Mesenchymal stem cell (in vitro differentiated cells and primary cell): ENCODE measurements around the gene SOCS3.

Source experiments
- DNase-seq: peaks from one replicate; pipeline ENCODE4 v3.0.0-alpha.2; 2013
- H2AFZ ChIP-seq: one replicate; pipeline ENCODE4 v1.6.1; 2013; ENCODE audit warnings: low read depth, mild to moderate bottlenecking, control low read depth, inconsistent platforms, low read length, moderate library complexity
- H2AK5ac ChIP-seq: 2 replicates; pipeline ENCODE4 v1.6.1; 2013; ENCODE audit warnings: low read length, moderate library complexity, mild to moderate bottlenecking, inconsistent platforms; ENCODE audit not compliant: severe bottlenecking
- H2BK120ac ChIP-seq: one replicate; pipeline ENCODE4 v1.6.1; 2013; ENCODE audit warnings: low read depth, mild to moderate bottlenecking, inconsistent platforms, low read length, moderate library complexity
- H2BK12ac ChIP-seq, 2 experiments: one replicate each; pipeline ENCODE4 v1.6.1; 2013; ENCODE audit warnings: inconsistent platforms in 2 of 2, low read length in 2 of 2, mild to moderate bottlenecking in 2 of 2, moderate library complexity in 2 of 2, control low read depth in 1 of 2
- H2BK15ac ChIP-seq: one replicate; pipeline ENCODE4 v1.6.1; 2013; ENCODE audit warnings: mild to moderate bottlenecking, low read depth, inconsistent platforms; ENCODE audit not compliant: poor library complexity, severe bottlenecking
- H2BK5ac ChIP-seq: 2 replicates; pipeline ENCODE4 v1.6.1; 2013; ENCODE audit warnings: low read depth, mild to moderate bottlenecking, low read length, control low read depth, inconsistent platforms; ENCODE audit not compliant: poor library complexity, severe bottlenecking
- H3K14ac ChIP-seq, 2 experiments: one replicate each; pipeline ENCODE4 v1.6.1; 2013; ENCODE audit warnings: inconsistent platforms in 2 of 2, low read length in 2 of 2, control low read depth in 1 of 2, mild to moderate bottlenecking in 1 of 2, moderate library complexity in 1 of 2
- H3K18ac ChIP-seq, 2 experiments: one replicate each; pipeline ENCODE4 v1.6.1; 2013; ENCODE audit warnings: inconsistent platforms in 2 of 2, low read length in 2 of 2, control low read depth in 1 of 2, low read depth in 1 of 2, mild to moderate bottlenecking in 1 of 2
- H3K23ac ChIP-seq, 2 experiments: one replicate each; pipeline ENCODE4 v1.6.1; 2013; ENCODE audit warnings: inconsistent platforms in 2 of 2, low read length in 2 of 2, mild to moderate bottlenecking in 2 of 2, moderate library complexity in 2 of 2, control low read depth in 1 of 2
- H3K27ac ChIP-seq: 2 replicates; pipeline ENCODE4 v1.5.1; 2013; ENCODE audit warnings: mild to moderate bottlenecking, moderate library complexity, low read length, control low read depth, inconsistent platforms; ENCODE audit not compliant: poor library complexity, severe bottlenecking
- H3K27me3 ChIP-seq, 2 experiments: 2 replicates each; pipeline versions ENCODE4 v1.6.1 to v1.7.0; 2013; ENCODE audit warnings: low read length in 2 of 2, mild to moderate bottlenecking in 2 of 2, moderate library complexity in 2 of 2, control low read depth in 1 of 2, inconsistent platforms in 1 of 2; ENCODE audit not compliant: control insufficient read depth in 1 of 2, insufficient read depth in 1 of 2
- H3K36me3 ChIP-seq, 2 experiments: 2 replicates each; pipeline versions ENCODE4 v1.6.1 to v1.7.0; 2013; ENCODE audit warnings: low read length in 2 of 2, control low read depth in 1 of 2, inconsistent platforms in 1 of 2, low read depth in 1 of 2, mild to moderate bottlenecking in 1 of 2; ENCODE audit not compliant: insufficient read depth in 2 of 2, control insufficient read depth in 1 of 2
- H3K4ac ChIP-seq, 2 experiments: one replicate each; pipeline ENCODE4 v1.6.1; 2013; ENCODE audit warnings: inconsistent platforms in 2 of 2, low read length in 2 of 2, mild to moderate bottlenecking in 2 of 2, moderate library complexity in 2 of 2, control low read depth in 1 of 2, low read depth in 1 of 2
- H3K4me1 ChIP-seq: 2 replicates; pipeline ENCODE4 v1.6.1; 2013; ENCODE audit warnings: low read depth, low read length, control low read depth; ENCODE audit not compliant: control insufficient read depth, insufficient read depth
- H3K4me2 ChIP-seq: 2 replicates; pipeline ENCODE4 v1.6.1; 2013; ENCODE audit warnings: low read length, mild to moderate bottlenecking, inconsistent platforms; ENCODE audit not compliant: poor library complexity, severe bottlenecking
- H3K4me3 ChIP-seq, 2 experiments: 2 replicates each; pipeline versions ENCODE4 v1.5.1 to v1.7.0; 2013; ENCODE audit warnings: low read length in 2 of 2, mild to moderate bottlenecking in 2 of 2, control low read depth in 1 of 2, low read depth in 1 of 2; ENCODE audit not compliant: insufficient read depth in 1 of 2
- H3K79me1 ChIP-seq: replicated peaks from 2 replicates; pipeline ENCODE4 v1.6.1; 2013; ENCODE audit warnings: mild to moderate bottlenecking, control low read depth, low read length, inconsistent platforms; ENCODE audit not compliant: poor library complexity, severe bottlenecking
- H3K9ac ChIP-seq: 2 replicates; pipeline ENCODE4 v1.7.0; 2013; ENCODE audit warnings: mild to moderate bottlenecking, low read length, moderate library complexity
- H3K9me3 ChIP-seq: 2 replicates; pipeline ENCODE4 v1.7.0; 2013; ENCODE audit warnings: mild to moderate bottlenecking, low read length; ENCODE audit not compliant: control insufficient read depth
- H4K8ac ChIP-seq: one replicate; pipeline ENCODE4 v1.6.1; 2013; ENCODE audit warnings: inconsistent platforms, mild to moderate bottlenecking, low read length, moderate library complexity
- H4K91ac ChIP-seq: one replicate; pipeline ENCODE4 v1.6.1; 2013; ENCODE audit warnings: mild to moderate bottlenecking, low read length, inconsistent platforms
- WGBS: methylation state at CpG from one replicate; pipeline ENCODE4 v1.1.7; 2013; ENCODE audit warnings: mixed read lengths; 5-methylcytosine and 5-hydroxymethylcytosine counted together

SOCS3 gene

GRCh38 chr17:78399028-78399692 is 39.3 kb upstream of the SOCS3 start:
- H3K36me3 ChIP-seq: peaks cover 74 to 90% of the 10 kb centered on the region in 2 experiments
- no peak overlapping the region for H3K4ac ChIP-seq
- H4K91ac ChIP-seq: no peak overlapping the region
- no peak overlapping the region for H4K8ac ChIP-seq
- peak overlapping the region; percentile 72 for H2AK5ac ChIP-seq
- peaks cover 21% of the 10 kb centered on the region for H3K79me1 ChIP-seq
- H3K27ac ChIP-seq: no peak overlapping the region
- no peak overlapping the region for H3K14ac ChIP-seq
- no peak overlapping the region for H2AFZ ChIP-seq
- WGBS: 92% methylated on average over 28 of the region's 28 CpGs
- no peak overlapping the region for H2BK5ac ChIP-seq
- H3K9me3 ChIP-seq: no peaks in the 10 kb centered on the region
- H3K23ac ChIP-seq: peak overlapping the region in 1 of 2 experiments; percentile 27
- DNase-seq: no peak
- H2BK15ac ChIP-seq: no peak overlapping the region
- no peak overlapping the region for H3K4me3 ChIP-seq
- H3K27me3 ChIP-seq: no peaks in the 10 kb centered on the region
- no peak overlapping the region for H3K9ac ChIP-seq
- H3K4me1 ChIP-seq: peaks cover 59% of the 10 kb centered on the region
- no peak overlapping the region for H3K18ac ChIP-seq
- H3K4me2 ChIP-seq: no peak overlapping the region
- no peak overlapping the region for H2BK12ac ChIP-seq
- no peak overlapping the region for H2BK120ac ChIP-seq

GRCh38 chr17:78398390-78398789 is 38.5 kb upstream of the SOCS3 start:
- Histone ChIP-seq H3K9ac (no peak overlapping the region), H3K79me1 (peaks cover 18% of the 10 kb centered on the region), H3K4me1 (peaks cover 60% of the 10 kb centered on the region), H3K4ac (no peak overlapping the region), H3K23ac (no peak overlapping the region), H2BK120ac (no peak overlapping the region), H3K4me2 (no peak overlapping the region), H3K36me3 (peaks cover 67 to 88% of the 10 kb centered on the region in 2 experiments), H3K18ac (no peak overlapping the region), H2BK5ac (no peak overlapping the region), H2AK5ac (peak overlapping the region; percentile 84), H3K14ac (no peak overlapping the region), H2BK12ac (no peak overlapping the region), H4K8ac (no peak overlapping the region), H2AFZ (no peak overlapping the region), H3K27ac (peak overlapping the region; percentile 68), H3K27me3 (no peaks in the 10 kb centered on the region), H2BK15ac (no peak overlapping the region), H4K91ac (no peak overlapping the region), H3K4me3 (no peak overlapping the region), H3K9me3 (no peaks in the 10 kb centered on the region)
- no peak for DNase-seq
- 95% methylated on average over 3 of the region's 3 CpGs for WGBS

GRCh38 chr17:78397681-78398101 is 37.8 kb upstream of the SOCS3 start:
- H3K4me3 ChIP-seq: no peak overlapping the region
- no peak overlapping the region for H3K4ac ChIP-seq
- no peak overlapping the region for H3K23ac ChIP-seq
- no peak overlapping the region for H4K91ac ChIP-seq
- no peak overlapping the region for H3K9ac ChIP-seq
- H3K27ac ChIP-seq: peak overlapping the region; percentile 68
- no peak overlapping the region for H2BK12ac ChIP-seq
- H3K9me3 ChIP-seq: no peaks in the 10 kb centered on the region
- H3K27me3 ChIP-seq: no peaks in the 10 kb centered on the region
- no peak overlapping the region for H2BK120ac ChIP-seq
- no peak overlapping the region for H3K4me2 ChIP-seq
- H2AK5ac ChIP-seq: peak overlapping the region; percentile 28
- peaks cover 18% of the 10 kb centered on the region for H3K79me1 ChIP-seq
- H3K4me1 ChIP-seq: peaks cover 58% of the 10 kb centered on the region
- H2BK5ac ChIP-seq: no peak overlapping the region
- H3K14ac ChIP-seq: no peak overlapping the region
- H2BK15ac ChIP-seq: no peak overlapping the region
- H3K36me3 ChIP-seq: peaks cover 64 to 84% of the 10 kb centered on the region in 2 experiments
- no peak overlapping the region for H2AFZ ChIP-seq
- DNase-seq: peak; percentile 74
- no peak overlapping the region for H3K18ac ChIP-seq
- H4K8ac ChIP-seq: no peak overlapping the region
- 57% methylated on average over 7 of the region's 13 CpGs for WGBS

DNA sequence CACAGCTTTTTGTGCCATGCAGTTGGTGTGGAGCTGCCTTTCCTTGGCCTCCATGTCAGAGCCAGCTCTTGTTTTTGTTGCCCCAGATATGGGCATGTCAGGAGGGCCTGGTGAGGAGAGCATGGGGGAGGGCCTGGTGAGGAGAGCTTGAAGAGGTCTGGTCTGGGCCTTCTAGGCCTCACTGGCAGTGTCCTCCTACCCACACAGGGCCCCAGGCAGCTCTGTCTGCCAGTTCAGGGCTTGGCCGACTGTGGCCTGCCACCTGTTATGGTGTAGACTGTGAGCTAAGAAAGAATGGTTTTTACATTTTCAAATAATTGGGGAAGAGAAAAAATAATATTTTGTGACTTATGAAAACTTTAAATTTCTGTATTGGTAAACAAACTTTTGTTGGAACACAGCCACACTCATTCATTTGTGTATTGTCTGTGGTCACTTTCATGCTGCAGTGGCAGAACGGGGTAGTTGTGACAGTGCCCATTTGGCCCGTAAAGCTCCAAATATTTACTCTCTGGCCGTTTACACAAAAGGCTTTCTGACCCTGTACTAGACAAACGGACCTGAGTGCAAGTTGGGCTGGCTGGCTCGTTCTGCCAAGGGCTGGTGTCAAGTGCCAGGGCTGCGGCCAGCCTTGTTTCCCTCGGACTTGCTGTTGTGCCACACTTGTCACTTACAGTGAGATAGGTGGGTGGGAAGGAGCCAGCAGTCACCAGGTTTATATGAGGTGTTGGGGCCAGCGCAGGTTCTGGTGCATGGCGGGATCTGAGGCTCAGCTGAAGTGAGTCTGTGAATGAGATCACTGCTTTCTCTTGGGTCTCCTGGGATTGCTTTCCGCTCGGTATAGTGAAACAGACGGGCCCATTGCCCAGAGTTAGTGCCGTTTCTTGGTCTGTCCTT is 36.8 kb upstream of the SOCS3 start:
- Histone ChIP-seq H2AFZ (no peak overlapping the region), H3K36me3 (peaks cover 62 to 74% of the 10 kb centered on the region in 2 experiments), H3K79me1 (peaks cover 18% of the 10 kb centered on the region), H3K4me1 (peaks cover 55% of the 10 kb centered on the region), H3K27me3 (no peaks in the 10 kb centered on the region), H3K9me3 (no peaks in the 10 kb centered on the region), H2AK5ac (peak overlapping the region; percentile 99), H3K9ac (no peak overlapping the region), H2BK120ac (no peak overlapping the region), H3K4ac (no peak overlapping the region), H3K27ac (peak overlapping the region; percentile 68), H3K23ac (no peak overlapping the region), H3K18ac (peak overlapping the region in 1 of 2 experiments; percentile 5), H3K4me2 (no peak overlapping the region), H2BK5ac (no peak overlapping the region), H2BK15ac (no peak overlapping the region), H3K4me3 (no peak overlapping the region), H4K91ac (no peak overlapping the region), H4K8ac (no peak overlapping the region), H3K14ac (no peak overlapping the region), H2BK12ac (peak overlapping the region; percentile 14 to 37)
- 83% methylated on average over 14 of the region's 14 CpGs for WGBS
- DNase-seq: no peak
